ENCODE results near the gene TRPM2. TPM values are rescaled to one million over a fixed set of nuclear protein-coding genes. Genes with fewer than 3 reads are reported as not detected.

The TRPM2 gene
- total and polyA plus RNA-seq, 10 of the 15 experiments (the other 5 are each of a cell fraction or from before 2014, with no cell fraction given), result 0.03 to 9.1 (median 2.6) TPM

- in situ Hi-C loops (cut with MboI), result no loop called here
- Histone ChIP-seq H3K4me2 (ENCODE audit: control insufficient read depth, insufficient read depth) (no peak overlapping the region), H3K36me3 (ENCODE audit: control insufficient read depth in 2 of 2, insufficient read depth in 2 of 2, low read length in 1 of 2) (no peaks in the 10 kb centered on the region), H3K79me2 (ENCODE audit: control insufficient read depth, insufficient read depth, low read length) (no peaks in the 10 kb centered on the region), H4K20me1 (ENCODE audit: control insufficient read depth, insufficient read depth) (no peaks in the 10 kb centered on the region), H3K4me3 (no peak overlapping the region), H3K9me3 (replicated peaks; ENCODE audit: control insufficient read depth, insufficient read depth, low read length) (no peaks in the 10 kb centered on the region), H2AFZ (ENCODE audit: control insufficient read depth, low read depth, low read length) (no peak overlapping the region), H3K4me1 (ENCODE audit: control insufficient read depth, insufficient read depth, low read length) (no peaks in the 10 kb centered on the region), H3K27me3 (replicated peaks in 1 of 2; ENCODE audit: control insufficient read depth in 2 of 2, insufficient read depth in 2 of 2, low read length in 1 of 2) (no peaks in the 10 kb centered on the region; a peak in 2 of 4 replicates), H3K9ac (ENCODE audit: control insufficient read depth, insufficient read depth, low read length) (no peak overlapping the region), H3K27ac (ENCODE audit: control insufficient read depth, insufficient read depth) (no peak overlapping the region)
- DNase-seq (ENCODE audit: low read depth, low spot score) (no peak), FAIRE-seq (no peak), ATAC-seq (no peak)
- WGBS (ENCODE audit: insufficient coverage, insufficient replicate concordance, low lambda C conversion rate, missing lambda C conversion rate), result 48% methylated on average over 16 of the region's 16 CpGs
- SMC1A ChIA-PET (ENCODE audit: uncharacterized antibody, unreplicated experiment), result no interaction called here
- CTCF ChIA-PET, result interaction anchor here (0.6 kb wide), 1 partner anchor 133 kb away, joined by 3 read pairs; no protein-coding TSS in a partner anchor
- BruUV-seq (replicated peaks), result no TSS peak
- RAD21 ChIA-PET (ENCODE audit: unreplicated experiment), result no interaction called here
- TF ChIP-seq MYC (IDR thresholded peaks at IDR 0.05; ENCODE audit: insufficient read depth, insufficient read length, insufficient replicate concordance, low read length, severe bottlenecking) (no peak), CBX5 (IDR thresholded peaks at IDR 0.05; ENCODE audit: low read depth) (no peak), E2F8 (IDR thresholded peaks at IDR 0.05; ENCODE audit: low read depth, partially characterized antibody) (no peak), CREB1 (IDR thresholded peaks at IDR 0.05; ENCODE audit: low read depth) (no peak), HSF1 (IDR thresholded peaks at IDR 0.05; ENCODE audit: low read depth, low read length) (no peak)
- POLR2A ChIA-PET, result no interaction called here
- intact Hi-C loops (cut with micrococcal nuclease; ENCODE audit: unreplicated experiment), result no loop called here
These were observed 124.8 kb downstream of the TRPM2 start for GRCh38 chr21:44478124-44478800.
